ENCODE data around the gene OVOL2. TPM values are rescaled to one million over a fixed set of nuclear protein-coding genes. Genes with fewer than 3 reads are reported as not detected.

The OVOL2 gene
- total and polyA plus RNA-seq, 2 of the 8 experiments (the other 6 are each of a cell fraction or from before 2014, with no cell fraction given), result 11.0 to 11.4 TPM

GRCh38 chr20:18001131-18001921, 56.4 kb downstream of the OVOL2 start:
- H3K4me1 ChIP-seq (replicated peaks in 1 of 4; ENCODE audit: control insufficient read depth in 3 of 4, insufficient read depth in 4 of 4, low read length in 3 of 4), result peaks cover 0 to 16% (median 8%) of the 10 kb centered on the region in 4 experiments; a peak in 6 of 7 replicates
- H4K20me1 ChIP-seq (replicated peaks in 1 of 2; ENCODE audit: control insufficient read depth in 1 of 2, insufficient read depth in 2 of 2, low read length in 2 of 2), result no peaks in the 10 kb centered on the region
- 89% methylated on average over 10 of the region's 10 CpGs; no CpG with 5 or more reads in 1 of the 2 experiments for WGBS, 2 experiments (ENCODE audit: extremely low coverage in 1 of 2, insufficient coverage in 1 of 2, insufficient read length in 1 of 2, insufficient replicate concordance in 2 of 2, low coverage in 1 of 2, low lambda C conversion rate in 2 of 2, missing lambda C conversion rate in 1 of 2)
- no peak overlapping the region for H4K91ac ChIP-seq (replicated peaks; ENCODE audit: insufficient read length, low read length)
- no peak overlapping the region for H3K14ac ChIP-seq (ENCODE audit: insufficient read length)
- H4K8ac ChIP-seq (ENCODE audit: extremely low read depth, insufficient read depth, low read length), result no peak overlapping the region
- no peak for FAIRE-seq
- no peaks in the 10 kb centered on the region for H3K27me3 ChIP-seq (replicated peaks in 1 of 4; ENCODE audit: control insufficient read depth in 3 of 4, extremely low read depth in 1 of 4, insufficient read depth in 3 of 4, low read length in 3 of 4)
- no peaks in the 10 kb centered on the region for H3K79me1 ChIP-seq (ENCODE audit: low read depth, low read length)
- H2AFZ ChIP-seq (ENCODE audit: low read length), result no peak overlapping the region
- peak overlapping the region; percentile 15 for H2BK120ac ChIP-seq (replicated peaks; ENCODE audit: low read depth, low read length)
- no peak overlapping the region for H2BK20ac ChIP-seq (ENCODE audit: low read length)
- H3K23me2 ChIP-seq (ENCODE audit: low read depth, low read length), result no peaks in the 10 kb centered on the region; the same call in 1 of the 2 replicates
- no peak overlapping the region for H4K5ac ChIP-seq (ENCODE audit: insufficient read length, low read depth, low read length)
- POLR2A ChIA-PET (ENCODE audit: partially characterized antibody), result interaction anchor here (0.6 to 31.5 kb wide), 4 partner anchors 10 to 389 kb away, joined by 3 to 424 read pairs (median 4); partner anchors contain the start of genes MGME1 and SNX5
- DNase-seq (ENCODE audit: low read depth in 1 of 2, low spot score in 2 of 2), result no peak
- no peak overlapping the region for H3K9ac ChIP-seq (replicated peaks in 1 of 4; ENCODE audit: extremely low read depth in 1 of 4, low read depth in 3 of 4, low read length in 3 of 4)
- H3K4ac ChIP-seq (replicated peaks; ENCODE audit: insufficient read length, low read depth, low read length), result peak overlapping the region; percentile 72
- H3K79me2 ChIP-seq (ENCODE audit: control insufficient read depth in 1 of 2, insufficient read depth in 2 of 2, low read length in 2 of 2), result no peaks in the 10 kb centered on the region
- H3K36me3 ChIP-seq (ENCODE audit: control insufficient read depth in 2 of 4, insufficient read depth in 4 of 4, low read length in 3 of 4), result no peaks in the 10 kb centered on the region
- no peak overlapping the region for H3K23ac ChIP-seq (ENCODE audit: insufficient read length)
- no peak overlapping the region for H3K4me3 ChIP-seq (ENCODE audit: extremely low read depth in 1 of 4, insufficient read depth in 2 of 4, low read depth in 3 of 4, low read length in 4 of 4)
- no peak overlapping the region for H3K18ac ChIP-seq (ENCODE audit: extremely low read depth, low read length)
- CTCF ChIA-PET (ENCODE audit: partially characterized antibody), result interaction anchor here (0.6 to 1.9 kb wide), 6 partner anchors 16 to 212 kb away, joined by 3 to 4 read pairs (median 3); no protein-coding TSS in a partner anchor
- H3K27ac ChIP-seq (ENCODE audit: low read depth, low read length), result no peak overlapping the region
- no peak overlapping the region for H2BK5ac ChIP-seq (ENCODE audit: low read depth, low read length)
- no peak overlapping the region for H3K4me2 ChIP-seq (ENCODE audit: insufficient read depth in 1 of 2, low read depth in 2 of 2, low read length in 2 of 2)
- H3K9me3 ChIP-seq (ENCODE audit: insufficient read depth in 2 of 2, low read depth in 1 of 2, low read length in 1 of 2), result no peaks in the 10 kb centered on the region
- H2BK15ac ChIP-seq (ENCODE audit: low read length), result no peak overlapping the region
- H3K56ac ChIP-seq (replicated peaks; ENCODE audit: insufficient read length, low read depth, low read length), result peak overlapping the region; percentile 53
- H2BK12ac ChIP-seq (ENCODE audit: low read depth, low read length), result no peak overlapping the region
- no peak overlapping the region for H2AK5ac ChIP-seq (ENCODE audit: low read depth, low read length)
- TF ChIP-seq BCL11A (IDR thresholded peaks at IDR 0.05; ENCODE audit: low read depth in 2 of 2, low read length in 2 of 2) (no peak), ATF2 (IDR thresholded peaks at IDR 0.05; ENCODE audit: low read length) (no peak)
